Stimulated activated CD4-positive, alpha-beta T cell treated with anti-CD3 and anti-CD28 coated beads, Interleukin-2, amount 100 ng/mL, for 24 hours (primary cell): ENCODE measurements around the gene SMYD4.
"Not testable (repeated sequence)": the region's sequence is repeated elsewhere in the genome, so short reads cannot be mapped to it uniquely, and the experiment has no call there.

Experiments
- DNase-seq, 2 donors: peaks; one replicate each; pipeline ENCODE4 v3.0.0-alpha.2; 2020

The SMYD4 gene, protein sequence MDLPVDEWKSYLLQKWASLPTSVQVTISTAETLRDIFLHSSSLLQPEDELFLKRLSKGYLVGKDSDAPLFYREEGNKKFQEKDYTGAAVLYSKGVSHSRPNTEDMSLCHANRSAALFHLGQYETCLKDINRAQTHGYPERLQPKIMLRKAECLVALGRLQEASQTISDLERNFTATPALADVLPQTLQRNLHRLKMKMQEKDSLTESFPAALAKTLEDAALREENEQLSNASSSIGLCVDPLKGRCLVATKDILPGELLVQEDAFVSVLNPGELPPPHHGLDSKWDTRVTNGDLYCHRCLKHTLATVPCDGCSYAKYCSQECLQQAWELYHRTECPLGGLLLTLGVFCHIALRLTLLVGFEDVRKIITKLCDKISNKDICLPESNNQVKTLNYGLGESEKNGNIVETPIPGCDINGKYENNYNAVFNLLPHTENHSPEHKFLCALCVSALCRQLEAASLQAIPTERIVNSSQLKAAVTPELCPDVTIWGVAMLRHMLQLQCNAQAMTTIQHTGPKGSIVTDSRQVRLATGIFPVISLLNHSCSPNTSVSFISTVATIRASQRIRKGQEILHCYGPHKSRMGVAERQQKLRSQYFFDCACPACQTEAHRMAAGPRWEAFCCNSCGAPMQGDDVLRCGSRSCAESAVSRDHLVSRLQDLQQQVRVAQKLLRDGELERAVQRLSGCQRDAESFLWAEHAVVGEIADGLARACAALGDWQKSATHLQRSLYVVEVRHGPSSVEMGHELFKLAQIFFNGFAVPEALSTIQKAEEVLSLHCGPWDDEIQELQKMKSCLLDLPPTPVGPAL

DNA sequence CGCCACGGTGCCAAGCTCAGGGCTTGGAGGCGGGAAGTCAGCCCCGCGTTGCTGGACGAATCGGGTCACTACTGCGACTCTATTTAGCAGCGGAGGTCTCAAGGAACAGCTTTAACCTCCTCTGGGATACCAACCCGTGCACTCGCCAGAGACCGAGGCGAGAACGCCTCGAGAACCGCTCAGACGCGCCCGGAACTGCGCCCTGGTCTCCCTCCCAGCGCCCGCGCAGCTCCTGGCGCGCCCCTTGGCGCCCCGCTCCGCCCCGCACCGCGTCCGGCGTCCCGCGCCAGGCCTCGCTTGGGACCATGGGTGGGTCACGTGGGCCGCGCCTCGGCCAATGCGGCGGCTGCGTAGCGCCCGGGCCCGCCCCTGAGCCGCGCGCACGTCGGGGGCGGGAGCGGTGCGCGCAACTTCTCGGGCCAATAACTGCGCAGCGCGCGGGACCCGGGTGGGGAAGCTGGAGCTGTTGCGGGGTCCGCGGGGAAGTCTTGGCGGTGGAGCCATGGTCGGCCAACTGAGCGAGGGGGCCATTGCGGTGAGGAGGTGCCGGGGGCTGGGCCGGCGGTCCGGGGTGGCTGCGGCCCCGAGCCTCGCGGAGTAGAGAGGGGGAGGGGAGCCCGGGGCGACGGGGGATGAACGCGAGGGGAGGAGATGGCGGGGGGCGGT lies at the start of gene SMYD4, which contains the start of gene RPA1:
SMYD4 (minus strand) TSS at position 311 of the 666 bp plus-strand sequence. CDS start 1,908 bp downstream, outside the sequence.
RPA1 (plus strand) TSS at position 414 of the 666 bp plus-strand sequence; CDS start at position 503, 89 bp downstream.
- DNase-seq, result peak; percentile 89 to 91

DNA sequence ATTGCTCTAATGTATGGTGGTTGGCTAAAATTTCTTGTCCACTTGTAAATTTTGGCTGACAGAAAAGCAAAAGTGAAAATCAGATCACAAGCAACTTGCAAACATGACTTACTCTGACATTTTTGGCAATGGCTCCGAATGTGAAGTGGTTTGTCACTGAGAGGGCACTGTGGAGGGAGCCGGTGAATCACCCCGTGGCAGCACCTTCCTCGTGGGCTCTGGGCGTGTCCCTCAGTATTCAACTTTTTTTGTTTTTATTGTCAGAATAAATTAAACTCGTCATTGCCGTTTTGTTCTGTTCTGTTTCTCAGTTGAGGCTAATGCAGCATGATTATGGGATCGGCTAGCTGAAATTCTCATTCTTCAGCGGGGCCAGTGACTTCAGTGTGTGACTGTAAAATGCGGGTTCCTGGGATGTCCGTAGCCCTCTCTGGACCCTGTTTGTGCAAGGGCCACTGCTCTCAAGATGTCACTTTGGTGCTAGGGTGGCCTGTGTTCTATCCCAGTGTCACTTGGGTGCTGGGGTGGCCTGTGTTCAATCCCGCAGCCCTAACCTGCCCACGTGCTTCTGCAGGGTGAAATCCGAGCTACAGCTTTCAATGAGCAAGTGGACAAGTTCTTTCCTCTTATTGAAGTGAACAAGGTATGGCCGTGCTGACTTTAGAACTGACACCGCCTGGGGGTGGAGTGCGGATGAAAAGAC lies 48.9 kb upstream of the SMYD4 start:
- DNase-seq, result no peak

DNA sequence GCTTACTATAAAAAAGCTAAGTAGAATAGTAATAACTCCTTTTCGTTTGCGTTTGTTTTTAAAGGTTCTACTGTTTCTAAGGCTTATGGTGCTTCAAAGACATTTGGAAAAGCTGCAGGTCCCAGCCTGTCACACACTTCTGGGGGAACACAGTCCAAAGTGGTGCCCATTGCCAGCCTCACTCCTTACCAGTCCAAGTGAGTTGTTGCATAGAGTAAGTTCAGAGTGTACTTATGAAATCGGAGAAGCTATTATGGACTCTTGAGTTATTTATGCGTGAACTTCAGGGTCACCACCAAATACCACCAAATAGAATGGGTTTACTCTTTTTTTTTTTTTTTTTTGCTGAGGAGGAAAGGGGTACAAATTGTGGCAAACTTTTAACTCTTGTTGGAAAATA lies 45.9 kb upstream of the SMYD4 start:
- no peak for DNase-seq

DNA sequence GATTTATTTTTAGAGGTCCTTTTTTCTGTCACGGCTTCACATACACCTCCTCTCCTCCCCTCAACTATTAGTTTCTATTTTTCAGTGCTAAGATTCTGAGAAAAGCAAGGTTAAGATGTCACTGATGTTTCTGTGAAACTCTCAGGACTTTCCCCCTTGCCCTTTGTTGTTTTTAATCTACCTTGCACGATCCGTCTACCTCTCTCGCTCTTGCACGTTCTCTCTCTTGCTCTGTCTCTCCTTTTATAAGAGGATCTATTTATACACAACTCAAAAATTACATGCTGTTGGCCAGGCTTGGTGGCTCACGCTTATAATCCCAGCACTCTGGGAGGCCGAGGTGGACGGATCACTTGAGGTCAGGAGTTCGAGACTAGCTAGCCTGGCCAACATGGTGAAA lies 43.7 kb upstream of the SMYD4 start:
- peak in 1 of 2 donors; percentile 21 for DNase-seq

DNA sequence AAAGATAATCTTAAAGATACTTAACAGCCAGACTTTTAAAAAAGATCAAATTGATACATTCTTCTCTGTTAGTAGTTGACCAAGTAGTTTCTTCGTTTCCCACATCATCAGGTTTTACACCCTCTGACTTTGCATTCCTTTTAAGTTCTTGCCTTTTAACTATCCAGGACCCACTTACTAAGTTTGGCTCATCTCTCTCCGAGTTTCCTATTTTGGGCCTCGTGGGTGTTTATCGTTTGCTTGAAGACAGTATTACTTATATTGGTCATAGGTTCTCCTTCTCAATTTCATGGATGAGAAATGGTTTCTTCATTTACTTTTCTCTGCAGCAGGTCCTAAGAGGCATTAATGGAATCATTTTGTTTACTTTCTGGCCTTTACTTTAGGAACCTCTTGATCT lies 43.3 kb upstream of the SMYD4 start:
- DNase-seq, result no peak

DNA sequence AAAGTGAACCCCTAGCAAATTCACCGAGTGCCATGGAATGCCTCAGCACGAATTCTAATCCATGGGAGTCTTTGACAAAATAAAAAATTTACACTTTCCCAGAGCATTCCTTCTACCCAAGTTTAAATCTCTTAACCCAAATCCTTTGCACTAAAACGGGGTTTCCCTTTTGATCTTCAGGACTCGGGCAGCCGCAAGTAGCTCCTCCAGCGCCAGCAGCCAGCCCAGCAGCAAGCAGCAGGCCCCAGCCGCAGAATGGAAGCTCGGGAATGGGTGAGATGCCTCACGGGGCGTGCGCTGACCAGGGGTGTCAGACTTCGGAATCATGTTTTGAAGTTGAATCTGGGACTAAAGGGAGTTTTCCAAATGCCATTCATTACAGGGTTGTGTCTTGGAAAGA lies 42.6 kb upstream of the SMYD4 start:
- DNase-seq, result no peak

DNA sequence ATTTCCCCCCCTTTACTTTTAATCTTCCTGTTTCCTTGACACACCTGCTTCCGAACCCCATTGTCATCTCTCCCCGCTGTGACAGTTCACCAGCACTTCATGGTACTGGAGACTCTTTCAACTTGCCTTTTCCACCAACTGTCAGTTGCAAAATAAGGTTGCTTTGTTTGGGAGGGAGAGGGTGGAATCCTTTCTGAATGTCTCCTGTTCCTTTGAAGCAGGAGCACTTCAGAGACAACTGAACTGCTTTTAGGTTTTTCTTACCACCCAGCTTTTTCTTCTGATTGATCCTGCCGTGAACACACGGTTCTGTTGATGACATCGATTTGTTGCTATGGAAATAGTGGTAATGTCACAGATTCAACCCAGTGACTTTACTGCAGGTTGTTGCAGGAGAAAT lies 42.1 kb upstream of the SMYD4 start:
- peak in 1 of 2 donors; percentile 23 for DNase-seq

DNA sequence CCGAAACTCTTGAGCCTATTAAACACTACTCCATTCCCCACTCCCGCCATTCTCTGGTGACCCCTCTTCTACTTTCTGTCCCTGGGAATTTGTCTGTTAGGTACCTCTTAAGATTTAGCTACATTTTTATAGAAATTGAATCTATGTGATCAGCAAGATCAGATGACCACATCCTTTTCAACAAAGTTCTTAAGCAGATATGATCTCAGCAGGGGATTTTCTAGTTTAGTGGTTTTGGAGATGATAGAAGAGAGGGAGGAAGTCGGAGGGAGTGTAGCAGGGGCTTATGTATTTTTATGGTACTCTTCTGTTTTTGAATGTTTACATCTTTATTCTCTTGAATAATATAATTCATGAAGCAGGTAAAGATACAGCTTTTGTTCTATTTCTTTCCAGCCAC lies 40.9 kb upstream of the SMYD4 start:
- DNase-seq, result no peak

DNA sequence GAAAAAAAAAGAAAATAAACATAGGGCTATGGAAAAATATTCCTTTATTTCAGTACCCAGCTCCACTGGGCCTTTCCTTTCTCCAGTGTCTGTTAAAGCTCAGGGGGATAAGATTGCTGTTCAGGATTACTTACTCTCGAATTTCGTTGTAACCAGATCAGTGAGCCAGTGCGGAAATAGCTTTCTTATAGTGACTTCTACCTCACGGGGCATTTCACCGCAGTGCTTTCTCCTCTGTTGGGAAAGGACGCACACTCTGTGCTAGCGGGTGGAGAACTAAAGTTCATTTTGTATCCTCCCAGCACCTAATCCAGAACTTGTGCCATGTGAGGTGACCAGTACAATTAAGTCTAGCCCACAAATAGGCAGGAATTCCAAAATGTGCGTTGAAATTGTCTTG lies 38.4 kb upstream of the SMYD4 start:
- DNase-seq, result no peak

DNA sequence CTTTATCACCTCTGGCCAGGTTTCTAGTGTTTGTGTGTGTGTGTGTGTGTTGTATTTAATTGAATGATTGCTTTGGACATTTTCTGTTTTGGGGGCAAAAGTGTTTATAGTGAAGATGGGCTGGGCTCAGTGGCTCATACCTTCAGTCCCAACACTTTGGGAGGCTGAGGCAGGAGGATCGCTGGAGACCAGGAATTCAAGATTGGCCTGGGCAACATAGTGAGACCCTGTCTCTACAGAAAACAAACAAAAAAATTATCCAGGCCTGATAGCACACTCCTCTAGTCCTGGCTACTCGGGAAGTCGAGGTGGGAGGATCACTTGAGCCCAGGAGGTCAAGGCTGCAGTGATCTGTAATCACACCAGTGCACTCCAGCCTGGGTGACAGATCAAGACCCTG lies 37.6 kb upstream of the SMYD4 start:
- no peak for DNase-seq

DNA sequence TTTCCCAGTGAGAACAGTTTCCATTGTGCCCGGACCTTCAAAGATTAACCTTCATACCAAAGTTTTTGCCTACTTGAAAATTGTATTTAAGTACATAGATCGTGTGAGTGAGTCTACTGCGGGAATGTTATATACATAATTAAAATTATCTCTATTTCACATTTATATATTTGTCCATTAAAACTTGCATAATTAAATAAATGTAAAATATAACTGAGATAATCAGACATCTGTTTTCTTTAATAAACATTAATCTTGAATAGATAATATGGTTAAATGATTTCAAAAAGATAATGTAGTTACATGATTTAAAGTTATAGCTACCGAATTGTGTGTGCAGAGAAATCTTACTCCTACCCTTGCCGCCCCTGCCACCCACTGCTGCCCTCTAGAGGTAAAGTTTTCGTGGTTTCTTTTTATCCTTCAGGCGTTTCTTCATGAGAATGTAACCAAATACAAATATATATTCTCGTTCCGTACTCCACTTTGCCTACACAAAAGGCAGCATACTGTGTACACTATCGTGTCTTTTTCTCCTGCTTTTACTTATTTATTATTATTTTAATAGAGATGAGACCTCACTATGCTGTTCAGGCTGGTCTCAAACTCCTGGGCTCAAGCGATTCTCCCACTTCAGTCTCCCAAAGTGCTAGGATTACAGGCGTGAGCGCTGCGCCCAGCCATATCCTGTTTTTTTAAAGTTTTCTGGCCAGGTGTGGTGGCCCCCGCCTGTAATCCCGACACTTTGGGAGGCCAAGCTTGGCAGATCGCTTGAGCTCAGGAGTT lies 35.7 kb upstream of the SMYD4 start:
- DNase-seq, result peak; percentile 44 to 56

DNA sequence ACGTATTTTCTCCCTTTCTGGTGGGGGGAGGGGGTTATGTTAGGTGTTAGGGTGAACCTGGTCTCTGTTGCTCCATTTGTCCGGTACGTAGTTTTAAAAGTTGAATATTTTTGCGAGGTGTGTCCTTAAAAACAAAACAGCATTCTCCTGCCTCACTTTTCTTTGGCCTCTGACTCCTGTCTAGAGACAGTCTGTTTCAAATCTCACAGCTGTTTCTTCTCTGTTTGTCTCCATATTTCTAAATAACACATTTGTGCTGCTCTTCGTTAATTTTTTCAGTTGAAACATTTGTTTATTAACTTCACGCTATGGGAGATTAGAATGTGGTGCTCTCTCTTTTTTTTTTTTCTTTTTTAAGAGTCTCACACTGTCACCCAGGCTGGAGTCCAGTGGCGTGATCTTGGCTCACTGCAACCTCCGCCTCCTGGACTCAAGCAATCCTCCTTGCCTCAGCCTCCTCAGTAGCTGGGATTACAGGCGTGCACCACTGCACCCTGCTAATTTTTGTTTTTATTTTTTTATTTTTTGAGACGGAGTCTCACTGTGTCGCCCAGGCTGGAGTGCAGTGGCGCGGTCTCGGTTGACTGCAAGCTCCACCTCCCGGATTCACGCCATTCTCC lies 31.8 kb upstream of the SMYD4 start:
- no peak for DNase-seq

DNA sequence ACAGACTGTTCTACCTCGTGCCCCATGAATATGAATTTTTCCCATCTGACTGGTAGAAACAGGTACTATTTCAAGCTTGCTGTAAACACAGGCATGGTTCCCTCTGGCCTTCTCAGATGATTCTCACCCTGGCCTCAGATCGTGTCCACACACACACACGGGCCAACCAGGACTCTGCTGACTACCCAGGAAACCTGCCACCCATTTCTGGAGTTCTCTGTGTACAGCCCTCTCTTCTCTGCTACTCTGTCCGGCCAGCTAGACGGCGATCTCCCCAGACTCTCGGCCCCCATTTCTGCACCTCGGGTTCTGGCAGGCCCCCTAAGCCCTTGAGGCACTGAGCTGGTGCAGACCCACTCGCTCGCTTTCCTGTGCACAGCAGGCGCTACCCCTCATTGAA lies 31.3 kb upstream of the SMYD4 start:
- DNase-seq, result no peak

DNA sequence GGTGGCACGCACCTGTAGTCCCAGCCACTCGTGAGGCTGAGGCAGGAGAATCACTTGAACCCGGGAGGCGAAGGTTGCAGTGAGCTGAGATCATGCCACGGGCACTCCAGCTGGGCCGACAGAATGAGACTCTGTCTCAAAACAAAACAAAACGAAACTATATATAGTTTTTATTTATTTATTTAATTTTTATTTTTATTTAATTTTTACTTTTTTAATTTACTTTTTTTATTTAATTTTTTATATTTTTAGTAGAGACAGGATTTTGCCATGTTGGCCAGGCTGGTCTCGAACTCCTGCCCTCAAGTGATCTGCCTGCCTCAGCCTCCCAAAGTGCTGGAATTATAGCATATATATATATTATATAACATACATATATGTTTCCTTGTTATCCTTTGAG lies 26.8 kb upstream of the SMYD4 start:
- not testable (repeated sequence) for DNase-seq

DNA sequence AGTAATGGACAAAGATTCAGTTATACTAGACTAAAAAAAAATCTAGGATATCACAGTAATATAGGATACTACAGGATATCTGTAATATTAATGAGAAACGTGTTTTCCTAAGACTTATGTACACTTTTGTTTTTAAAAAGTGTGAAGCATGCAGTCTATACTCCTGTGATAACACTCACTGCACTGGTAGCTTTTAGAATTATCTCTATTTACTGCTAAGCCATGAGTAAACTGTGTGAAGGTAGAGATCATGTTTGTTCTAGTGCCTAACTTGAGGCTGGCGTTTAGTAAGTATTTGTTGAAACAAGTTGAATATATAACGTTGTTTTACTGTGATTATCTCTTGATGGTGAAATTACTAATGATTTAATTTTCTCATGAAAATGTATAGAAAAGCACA lies 24.0 kb upstream of the SMYD4 start:
- DNase-seq, result no peak

DNA sequence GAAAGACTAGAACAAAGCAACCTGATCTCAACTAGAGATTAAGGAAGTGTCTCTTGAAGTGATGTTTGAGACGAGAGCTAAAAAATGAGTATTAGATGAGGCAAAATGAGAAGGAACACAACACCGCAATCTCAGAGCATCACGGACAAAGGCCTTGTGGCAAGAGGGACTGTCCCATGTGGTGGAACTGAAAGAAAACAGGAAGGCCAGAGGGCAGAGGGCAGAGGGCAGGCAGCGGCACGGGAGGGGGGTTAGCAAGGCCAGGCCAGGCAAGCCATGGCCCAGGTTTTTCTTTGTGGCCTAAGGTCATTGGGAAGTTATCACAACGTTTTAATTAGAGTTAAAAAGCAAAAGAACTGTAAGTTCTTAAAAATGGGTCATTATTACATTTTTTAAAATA lies 22.6 kb upstream of the SMYD4 start:
- no peak for DNase-seq

DNA sequence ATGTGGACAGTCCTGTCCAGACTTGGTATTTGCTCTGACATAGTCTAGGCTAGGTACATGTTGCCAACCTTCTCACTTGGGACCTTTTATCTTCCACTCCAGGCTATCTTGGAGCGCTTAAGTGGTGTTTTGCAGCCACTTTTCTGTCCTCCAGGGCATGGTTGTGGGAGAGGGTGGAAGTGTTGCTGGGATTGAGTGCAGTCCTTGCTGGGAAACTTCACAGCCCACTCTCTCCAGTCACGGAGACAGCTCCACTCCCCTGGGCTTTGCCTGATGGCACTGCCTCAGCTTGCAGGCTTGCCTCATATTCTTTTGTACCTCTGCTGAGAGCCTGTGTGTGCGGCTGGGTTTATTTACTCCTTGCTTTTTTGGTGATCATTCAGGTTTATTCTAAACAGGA lies 17.5 kb upstream of the SMYD4 start:
- no peak for DNase-seq

DNA sequence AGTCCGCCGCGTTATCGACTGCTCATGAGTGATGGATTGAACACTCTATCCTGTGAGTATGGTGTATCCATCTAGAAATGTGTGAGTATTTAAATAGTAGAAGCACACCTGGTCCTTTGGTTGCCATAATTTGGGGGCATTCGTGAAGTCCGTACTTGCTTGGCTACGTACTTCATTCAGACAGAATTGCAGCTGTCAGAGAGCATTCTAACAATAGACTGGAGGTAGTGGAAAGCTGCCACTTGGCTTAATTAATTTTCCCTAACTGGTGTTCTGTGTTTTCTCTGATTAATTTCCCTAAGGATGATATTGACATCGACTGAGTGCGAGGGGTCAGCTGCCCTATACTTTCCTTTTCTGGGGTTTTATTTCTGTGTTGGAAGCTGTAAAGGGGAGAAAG lies 14.2 kb upstream of the SMYD4 start:
- no peak for DNase-seq

DNA sequence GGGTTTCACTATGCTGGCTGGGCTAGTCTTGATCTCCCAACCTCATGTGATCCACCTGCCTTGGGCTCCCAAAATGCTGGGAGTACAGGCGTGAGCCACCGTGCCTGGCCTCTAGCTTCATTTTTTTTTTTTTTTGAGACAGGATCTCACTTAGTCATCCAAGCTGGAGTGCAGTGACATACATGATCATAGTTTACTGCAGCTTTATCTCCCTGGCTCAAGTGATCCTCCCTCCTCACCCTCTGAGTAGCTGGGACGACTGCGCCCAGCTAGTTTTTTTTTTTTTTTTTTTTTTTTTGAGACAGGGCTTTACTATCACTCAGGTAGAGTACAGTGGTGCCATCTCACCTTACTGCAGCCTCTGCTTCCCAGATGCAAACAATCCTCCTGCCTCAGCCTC lies 9.8 kb upstream of the SMYD4 start:
- no peak for DNase-seq

DNA sequence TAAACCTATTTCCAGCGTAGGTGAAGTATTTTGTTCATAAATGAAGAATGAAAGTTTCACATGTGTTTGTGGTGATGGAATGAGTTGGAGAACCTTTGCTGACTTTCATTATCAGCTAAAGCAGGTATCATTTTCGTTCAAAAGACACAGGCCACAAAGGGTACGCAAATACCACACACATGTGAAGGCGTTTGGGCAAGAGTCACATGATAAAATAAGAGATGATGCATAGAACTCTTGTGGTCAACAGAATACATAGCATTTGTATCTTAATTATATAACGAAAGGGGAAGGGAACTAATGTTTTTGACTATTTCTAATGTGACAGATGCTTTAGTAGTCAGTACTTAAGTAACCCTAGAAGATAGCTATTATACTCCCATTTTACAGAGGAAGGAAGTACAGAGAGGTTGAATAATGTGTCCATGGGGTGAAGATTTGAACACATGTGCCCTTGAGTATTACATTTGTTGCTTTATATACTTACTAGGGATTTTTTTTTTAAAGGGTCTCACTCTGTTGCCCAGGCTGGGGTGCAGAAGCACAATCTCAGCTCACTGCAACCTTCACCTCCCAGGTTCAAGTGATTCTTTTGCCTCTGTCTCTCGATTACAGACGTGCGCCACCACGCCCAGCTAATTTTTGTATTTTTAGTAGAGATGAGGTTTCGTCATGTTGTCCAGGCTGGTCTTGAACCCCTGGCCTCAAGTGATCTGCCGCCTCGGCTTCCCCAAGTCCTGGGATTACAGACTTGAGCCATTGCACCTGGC lies 4.9 kb upstream of the SMYD4 start:
- peak; percentile 26 to 41 for DNase-seq

DNA sequence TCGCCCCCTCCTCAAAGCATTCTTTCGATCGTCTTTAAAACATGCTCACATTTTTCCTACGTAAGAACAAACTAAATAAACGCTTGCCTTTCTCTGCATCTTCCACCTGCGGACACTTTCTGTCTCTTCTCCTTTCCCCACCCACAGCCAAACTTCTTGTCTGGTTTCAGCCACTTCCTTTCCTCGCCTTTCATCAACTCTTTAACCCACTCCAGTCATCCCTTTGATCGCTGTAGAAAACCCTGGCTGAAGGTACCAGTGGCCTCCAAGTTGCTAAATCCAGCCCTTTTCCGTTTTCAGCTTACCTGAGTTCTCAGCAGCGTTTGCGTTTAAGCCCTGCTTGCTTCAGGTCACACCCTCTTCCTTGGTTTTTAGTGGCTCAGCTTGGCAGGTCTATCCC lies 586 bp upstream of the SMYD4 start:
- DNase-seq, result peak in 1 of 2 donors; percentile 32
